ENCODE measurements around the gene ARHGEF19.
"Not testable (repeated sequence)": the region's sequence is repeated elsewhere in the genome, so short reads cannot be mapped to it uniquely, and the experiment has no call there.

ARHGEF19 gene

GRCh38 chr1:16202281-16203210, 9.9 kb downstream of the ARHGEF19 start:
- DNase-seq, result no peak

GRCh38 chr1:16199700-16200099, 12.8 kb downstream of the ARHGEF19 start:
- DNase-seq, result no peak

- DNase-seq, result no peak
These were observed 13.3 kb downstream of the ARHGEF19 start for GRCh38 chr1:16199157-16199501.

GRCh38 chr1:16198444-16199156, 13.9 kb downstream of the ARHGEF19 start:
- no peak for DNase-seq

- DNase-seq, result no peak
These were observed 15.6 kb downstream of the ARHGEF19 start for GRCh38 chr1:16196874-16197273.

- not testable (repeated sequence) for DNase-seq
These were observed 16.3 kb downstream of the ARHGEF19 start for GRCh38 chr1:16196139-16196538.

- DNase-seq, result no peak
These were observed 16.9 kb downstream of the ARHGEF19 start for GRCh38 chr1:16195518-16195905.

- DNase-seq, result no peak
These were observed 20.4 kb downstream of the ARHGEF19 start for GRCh38 chr1:16191916-16192546.

GRCh38 chr1:16191309-16191708, 21.1 kb downstream of the ARHGEF19 start:
- no peak for DNase-seq

GRCh38 chr1:16189921-16190621, 22.4 kb downstream of the ARHGEF19 start:
- no peak for DNase-seq

GRCh38 chr1:16189003-16189402, 23.4 kb downstream of the ARHGEF19 start:
- no peak for DNase-seq

- peak; percentile 78 for DNase-seq
These were observed 24.6 kb downstream of the ARHGEF19 start for GRCh38 chr1:16187748-16188401.

GRCh38 chr1:16186655-16187235, 25.7 kb downstream of the ARHGEF19 start:
- DNase-seq, result no peak

GRCh38 chr1:16184557-16185303, 27.7 kb downstream of the ARHGEF19 start:
- no peak for DNase-seq

- DNase-seq, result no peak
These were observed 28.5 kb downstream of the ARHGEF19 start for GRCh38 chr1:16183765-16184556.

- no peak for DNase-seq
These were observed 29.3 kb downstream of the ARHGEF19 start for GRCh38 chr1:16183179-16183578.

- no peak for DNase-seq
These were observed 30.3 kb downstream of the ARHGEF19 start for GRCh38 chr1:16181887-16182719.

- no peak for DNase-seq
These were observed 32.1 kb downstream of the ARHGEF19 start for GRCh38 chr1:16180291-16180824.
